Adipocyte (in vitro differentiated cells): ENCODE measurements around the gene RAPGEF5.
A peak's percentile ranks its signal among the peaks of the same experiment; 100 is the strongest.

Experiments used
- DNase-seq: peaks from one replicate; pipeline ENCODE4 v3.0.0-alpha.2; 2015; ENCODE audit warnings: low read depth
- H3K27me3 ChIP-seq: replicated peaks from 2 replicates; pipeline ENCODE4 v1.7.0; 2013; ENCODE audit warnings: mild to moderate bottlenecking, low read length, moderate library complexity; ENCODE audit not compliant: control insufficient read depth, insufficient read depth
- H3K36me3 ChIP-seq: 2 replicates; pipeline ENCODE4 v1.7.0; 2013; ENCODE audit warnings: low read length, mild to moderate bottlenecking, moderate library complexity; ENCODE audit not compliant: control insufficient read depth, insufficient read depth, severe bottlenecking
- H3K4me1 ChIP-seq: 2 replicates; pipeline ENCODE4 v1.7.0; 2013; ENCODE audit warnings: mild to moderate bottlenecking, low read length, moderate library complexity; ENCODE audit not compliant: control insufficient read depth, insufficient read depth
- H3K4me3 ChIP-seq: 2 replicates; pipeline ENCODE4 v1.7.0; 2013; ENCODE audit warnings: mild to moderate bottlenecking, low read length, moderate library complexity
- H3K9ac ChIP-seq: 2 replicates; pipeline ENCODE4 v1.7.0; 2013; ENCODE audit warnings: mild to moderate bottlenecking, low read length, moderate library complexity
- H3K9me3 ChIP-seq: 2 replicates; pipeline ENCODE4 v1.7.0; 2013; ENCODE audit warnings: mild to moderate bottlenecking, low read length, moderate library complexity; ENCODE audit not compliant: control insufficient read depth

The RAPGEF5 gene

GRCh38 chr7:22356701-22357310, at the start of gene RAPGEF5:
Gene RAPGEF5, minus strand, starts transcription at chr7:22357154. Its CDS starts 94 bp downstream, at chr7:22357060.
- Histone ChIP-seq H3K27me3 (peaks cover 13% of the 10 kb centered on the region), H3K9me3 (peaks cover 7% of the 10 kb centered on the region), H3K4me3 (peak within 1 kb of the TSS; percentile 57), H3K36me3 (no peaks in the 10 kb centered on the region), H3K4me1 (peaks cover 11% of the 10 kb centered on the region), H3K9ac (no peak within 1 kb of the TSS)
- DNase-seq: peak; percentile 11

GRCh38 chr7:22406715-22407114, 49.8 kb upstream of the RAPGEF5 start:
- no peak for DNase-seq
- Histone ChIP-seq H3K9ac (no peak overlapping the region), H3K9me3 (no peaks in the 10 kb centered on the region), H3K27me3 (no peaks in the 10 kb centered on the region), H3K4me3 (no peak overlapping the region), H3K36me3 (no peaks in the 10 kb centered on the region), H3K4me1 (peaks cover 3% of the 10 kb centered on the region)

- Histone ChIP-seq H3K9me3 (no peaks in the 10 kb centered on the region), H3K9ac (no peak overlapping the region), H3K4me1 (peaks cover 3% of the 10 kb centered on the region), H3K36me3 (no peaks in the 10 kb centered on the region), H3K4me3 (no peak overlapping the region), H3K27me3 (no peaks in the 10 kb centered on the region)
- no peak for DNase-seq
Observed at GRCh38 chr7:22404421-22405023, 47.6 kb upstream of the RAPGEF5 start.

- Histone ChIP-seq H3K9me3 (no peaks in the 10 kb centered on the region), H3K4me1 (peaks cover 3% of the 10 kb centered on the region), H3K9ac (no peak overlapping the region), H3K36me3 (no peaks in the 10 kb centered on the region), H3K27me3 (no peaks in the 10 kb centered on the region), H3K4me3 (no peak overlapping the region)
- DNase-seq: no peak
Observed at GRCh38 chr7:22403344-22403743, 46.4 kb upstream of the RAPGEF5 start.

- no peak overlapping the region for H3K9ac ChIP-seq
- no peaks in the 10 kb centered on the region for H3K9me3 ChIP-seq
- H3K4me1 ChIP-seq: peaks cover 3% of the 10 kb centered on the region
- H3K36me3 ChIP-seq: no peaks in the 10 kb centered on the region
- no peaks in the 10 kb centered on the region for H3K27me3 ChIP-seq
- DNase-seq: no peak
- H3K4me3 ChIP-seq: no peak overlapping the region
Observed at GRCh38 chr7:22402250-22402649, 45.3 kb upstream of the RAPGEF5 start.

GRCh38 chr7:22400936-22401553, 44.1 kb upstream of the RAPGEF5 start:
- H3K9ac ChIP-seq: no peak overlapping the region
- no peaks in the 10 kb centered on the region for H3K27me3 ChIP-seq
- no peaks in the 10 kb centered on the region for H3K9me3 ChIP-seq
- H3K36me3 ChIP-seq: no peaks in the 10 kb centered on the region
- H3K4me1 ChIP-seq: peaks cover 3% of the 10 kb centered on the region
- no peak overlapping the region for H3K4me3 ChIP-seq
- DNase-seq: no peak

- H3K9me3 ChIP-seq: no peaks in the 10 kb centered on the region
- DNase-seq: no peak
- no peaks in the 10 kb centered on the region for H3K36me3 ChIP-seq
- peaks cover 3% of the 10 kb centered on the region for H3K4me1 ChIP-seq
- no peak overlapping the region for H3K9ac ChIP-seq
- no peak overlapping the region for H3K4me3 ChIP-seq
- no peaks in the 10 kb centered on the region for H3K27me3 ChIP-seq
Observed at GRCh38 chr7:22400150-22400814, 43.3 kb upstream of the RAPGEF5 start.

GRCh38 chr7:22399546-22399945, 42.6 kb upstream of the RAPGEF5 start:
- Histone ChIP-seq H3K4me3 (no peak overlapping the region), H3K9me3 (no peaks in the 10 kb centered on the region), H3K27me3 (peaks cover 3% of the 10 kb centered on the region), H3K9ac (no peak overlapping the region), H3K4me1 (peaks cover 3% of the 10 kb centered on the region), H3K36me3 (no peaks in the 10 kb centered on the region)
- no peak for DNase-seq

GRCh38 chr7:22399091-22399490, 42.1 kb upstream of the RAPGEF5 start:
- H3K9me3 ChIP-seq: no peaks in the 10 kb centered on the region
- peaks cover 3% of the 10 kb centered on the region for H3K27me3 ChIP-seq
- H3K4me3 ChIP-seq: no peak overlapping the region
- no peak for DNase-seq
- H3K36me3 ChIP-seq: no peaks in the 10 kb centered on the region
- H3K9ac ChIP-seq: no peak overlapping the region
- H3K4me1 ChIP-seq: peaks cover 3% of the 10 kb centered on the region

GRCh38 chr7:22397981-22398380, 41.0 kb upstream of the RAPGEF5 start:
- peak; percentile 4 for DNase-seq
- H3K36me3 ChIP-seq: no peaks in the 10 kb centered on the region
- peaks cover 5% of the 10 kb centered on the region for H3K27me3 ChIP-seq
- no peaks in the 10 kb centered on the region for H3K9me3 ChIP-seq
- H3K4me1 ChIP-seq: peaks cover 8% of the 10 kb centered on the region
- H3K9ac ChIP-seq: no peak overlapping the region
- H3K4me3 ChIP-seq: no peak overlapping the region

GRCh38 chr7:22395222-22395621, 38.3 kb upstream of the RAPGEF5 start:
- Histone ChIP-seq H3K9me3 (no peaks in the 10 kb centered on the region), H3K4me1 (peaks cover 5% of the 10 kb centered on the region), H3K27me3 (peaks cover 9% of the 10 kb centered on the region), H3K9ac (no peak overlapping the region), H3K36me3 (no peaks in the 10 kb centered on the region), H3K4me3 (no peak overlapping the region)
- no peak for DNase-seq
